Nucleus accumbens (tissue), 56 donors: ENCODE results near the gene CCDC188.

Experiments
- DNase-seq, 56 donors: peaks; one replicate each; lab custom pipeline; 2025; lab: John Stamatoyannopoulos, UW

The CCDC188 gene

DNA sequence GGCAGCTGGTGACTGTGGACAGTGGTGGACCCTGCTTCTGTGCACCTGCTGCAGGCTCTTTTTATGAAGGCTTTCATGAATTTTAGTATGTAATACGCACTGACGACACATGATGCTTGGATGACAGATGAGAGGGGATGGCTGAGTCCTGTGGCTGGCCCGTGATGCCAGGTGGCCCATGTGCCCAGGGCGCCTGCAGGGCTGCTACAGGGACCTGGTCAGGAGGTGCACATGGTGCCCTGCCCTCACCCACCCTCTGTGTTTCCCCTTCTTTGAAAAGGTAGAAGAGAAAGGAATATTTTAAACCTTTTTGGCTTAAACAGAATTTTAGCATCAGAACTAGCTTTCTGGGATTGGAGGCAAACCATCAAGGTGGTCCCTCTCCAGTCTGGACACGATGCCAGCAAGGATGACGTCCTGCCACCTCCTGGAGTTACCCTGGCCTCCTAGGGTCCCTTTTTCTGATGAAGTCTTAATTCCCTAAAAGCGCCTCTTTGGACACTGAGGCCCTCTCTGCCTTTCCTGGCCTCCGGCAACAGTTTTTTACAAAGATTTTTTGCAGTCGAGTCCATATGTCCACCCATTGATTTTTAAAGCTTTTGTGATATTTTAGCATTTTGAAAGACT, 40.4 kb downstream of the CCDC188 start:
- DNase-seq, result no peak

DNA sequence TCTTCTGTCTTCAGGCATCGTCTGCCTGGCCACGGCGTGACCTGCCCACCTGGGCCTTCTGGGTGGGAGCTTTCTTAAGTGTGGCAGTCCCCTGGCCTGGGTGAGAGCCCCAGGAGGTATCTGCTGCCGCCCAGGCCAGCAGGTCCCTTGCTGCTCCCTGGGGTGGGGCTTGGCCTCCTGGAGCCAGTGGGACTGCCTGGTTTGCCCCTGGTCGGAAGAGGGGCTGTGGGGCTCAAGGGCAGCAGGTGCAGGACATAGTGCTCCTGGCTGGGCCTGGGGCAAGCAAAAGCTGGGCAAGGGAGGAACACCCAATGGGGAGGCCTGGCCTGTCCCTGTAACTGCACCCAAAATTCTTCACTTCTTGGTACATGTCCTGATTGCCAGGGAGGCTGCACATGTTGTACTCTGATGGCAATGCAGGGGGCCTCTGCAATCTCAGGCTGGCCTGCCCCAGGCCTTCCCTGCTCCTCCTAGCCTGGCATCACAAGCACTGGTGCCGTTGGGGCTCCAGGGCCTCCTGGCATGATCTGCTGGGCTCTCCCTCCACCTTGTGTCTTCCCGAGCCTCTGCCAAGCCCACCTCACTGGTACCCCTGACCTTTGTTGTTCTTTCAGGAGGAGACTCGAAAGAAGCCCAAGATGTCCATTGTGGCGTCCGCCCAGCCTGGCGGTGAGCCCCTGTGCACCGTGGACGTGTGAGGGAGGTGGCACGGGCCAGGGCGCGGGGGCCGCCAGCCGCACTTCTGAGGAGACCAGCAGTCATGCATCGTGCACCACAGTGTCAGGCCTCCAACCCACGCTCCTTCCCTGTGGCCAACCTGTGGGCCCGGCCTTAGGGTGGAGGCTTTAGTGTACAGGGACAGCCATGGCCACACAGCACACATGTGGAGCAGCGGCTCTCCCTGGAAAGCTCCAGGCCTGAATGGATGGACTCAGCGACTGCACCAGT, 41.2 kb downstream of the CCDC188 start:
- no peak for DNase-seq

GRCh38 chr22:20108757-20109230, 42.1 kb downstream of the CCDC188 start:
- no peak for DNase-seq

GRCh38 chr22:20107951-20108756, 42.7 kb downstream of the CCDC188 start:
- no peak for DNase-seq

- no peak for DNase-seq
Observed at GRCh38 chr22:20107471-20107901, 43.4 kb downstream of the CCDC188 start.

GRCh38 chr22:20106849-20107237, 44.0 kb downstream of the CCDC188 start:
- DNase-seq, result no peak

- DNase-seq, result peak in 1 of 56 donors; percentile 10
Observed at GRCh38 chr22:20106205-20106848, 44.5 kb downstream of the CCDC188 start.

DNA sequence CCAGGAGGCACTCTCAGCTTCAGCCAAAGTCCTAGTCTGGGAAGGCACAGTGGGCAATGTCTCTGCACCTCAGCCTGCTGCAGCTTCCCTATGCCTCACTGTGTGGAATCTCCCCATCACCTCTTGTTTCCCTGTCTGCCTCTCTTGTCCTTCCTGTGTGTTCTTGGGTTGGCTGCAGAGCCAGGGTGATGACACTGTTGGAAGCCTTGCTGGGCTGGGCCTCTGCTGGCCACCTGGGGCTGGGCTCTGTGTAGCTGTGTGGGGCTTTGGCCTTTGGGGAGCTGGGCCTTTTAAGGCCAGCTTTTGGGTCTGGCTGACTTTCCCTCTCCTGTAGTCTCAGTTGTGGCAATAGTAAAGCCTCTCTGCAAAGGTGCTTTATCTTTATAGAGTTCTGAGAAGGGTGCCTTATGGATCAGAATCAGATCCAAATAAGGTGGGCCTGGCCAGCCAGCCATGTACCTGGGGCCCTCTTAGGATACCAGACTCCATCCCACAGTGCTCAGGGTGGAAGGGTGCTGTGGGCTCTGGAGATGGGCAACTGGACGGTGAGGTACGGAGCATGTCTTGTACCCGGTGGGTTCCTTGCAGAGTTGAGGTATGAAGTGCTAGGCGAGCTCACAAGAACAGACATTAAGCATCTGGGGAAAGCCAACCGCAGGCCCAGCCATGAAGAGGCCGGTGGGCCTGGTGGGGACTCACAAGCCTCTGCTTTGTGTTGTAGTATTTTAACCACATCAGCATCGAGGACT, 45.2 kb downstream of the CCDC188 start:
- no peak for DNase-seq

GRCh38 chr22:20102203-20102780, 48.6 kb downstream of the CCDC188 start:
- no peak for DNase-seq

DNA sequence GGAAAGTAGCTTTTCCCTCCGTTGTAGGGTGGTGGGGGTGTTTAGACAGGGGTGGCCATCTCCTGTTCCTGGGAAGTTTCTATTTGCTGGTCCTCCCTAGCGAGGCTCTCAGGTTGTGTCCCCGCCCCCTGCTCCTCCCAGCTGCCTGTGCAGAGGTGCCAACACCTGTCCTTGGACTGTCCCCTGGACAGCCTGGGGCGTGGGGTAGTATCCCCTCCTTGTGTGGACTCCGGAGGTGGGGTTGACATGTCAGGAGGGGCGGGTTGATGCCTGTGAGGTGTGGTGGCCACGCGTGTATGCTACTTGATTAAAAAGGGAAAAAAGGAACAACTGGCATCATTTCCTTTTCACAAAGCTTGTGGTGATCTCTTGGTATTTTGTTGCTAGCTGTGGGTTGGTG, 49.2 kb downstream of the CCDC188 start:
- no peak for DNase-seq

DNA sequence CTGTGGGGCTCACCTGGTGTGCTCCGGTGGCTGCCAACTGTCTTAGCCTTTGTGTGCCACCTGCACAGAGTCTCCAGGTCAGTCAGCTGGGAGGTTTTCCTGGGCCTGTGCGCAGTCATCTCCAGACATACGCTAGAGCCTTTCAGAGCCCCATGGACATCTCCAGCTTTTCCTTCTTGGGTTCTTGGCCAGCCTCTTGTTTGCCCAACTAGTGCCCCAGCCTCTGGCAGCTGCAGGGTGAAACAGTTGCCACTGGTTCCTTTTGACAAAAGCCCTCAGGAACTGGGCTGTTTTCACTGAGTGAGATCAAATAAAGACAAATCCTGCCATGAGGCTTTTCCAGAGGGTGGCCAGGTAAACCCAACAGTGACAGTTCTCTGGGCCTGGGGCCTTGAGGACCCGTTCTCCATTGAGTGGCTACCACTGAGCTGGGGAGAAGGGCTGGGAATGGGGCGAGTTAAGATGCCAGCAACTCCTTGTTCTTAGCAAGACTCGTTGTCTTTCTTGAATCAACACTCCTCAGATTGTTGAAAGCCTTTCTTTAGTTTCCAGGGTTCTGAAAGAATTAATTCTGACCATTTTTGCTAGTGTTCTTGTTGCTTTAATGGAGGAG, 51.6 kb downstream of the CCDC188 start:
- DNase-seq, result no peak
